Measurements from ENCODE around the gene STRADA.

STRADA gene

GRCh38 chr17:63700528-63701455 is 40.8 kb downstream of the STRADA start:
- peak; percentile 82 for DNase-seq (ENCODE audit: low spot score)
- in situ Hi-C loops (cut with MboI; ENCODE audit: low sequenced_read_pairs, unreplicated experiment): no loop called here
- peak; percentile 47 for TF ChIP-seq CTCF (IDR thresholded peaks at IDR 0.05; ENCODE audit: borderline replicate concordance, control extremely low read depth, extremely low read depth, insufficient read depth, missing control alignments)

GRCh38 chr17:63699638-63700527 is 41.7 kb downstream of the STRADA start, which contains the start of gene LIMD2:
TSS of gene LIMD2 (minus strand) at chr17:63700125. CDS start at chr17:63699298, 827 bp downstream.
- peak; percentile 10 for TF ChIP-seq CTCF (IDR thresholded peaks at IDR 0.05; ENCODE audit: borderline replicate concordance, control extremely low read depth, extremely low read depth, insufficient read depth, missing control alignments)
- DNase-seq (ENCODE audit: low spot score): peak; percentile 89
- in situ Hi-C loops (cut with MboI; ENCODE audit: low sequenced_read_pairs, unreplicated experiment): no loop called here

- no peak for TF ChIP-seq CTCF (IDR thresholded peaks at IDR 0.05; ENCODE audit: borderline replicate concordance, control extremely low read depth, extremely low read depth, insufficient read depth, missing control alignments)
- in situ Hi-C loops (cut with MboI; ENCODE audit: low sequenced_read_pairs, unreplicated experiment): no loop called here
- peak; percentile 86 for DNase-seq (ENCODE audit: low spot score)
Measured at GRCh38 chr17:63698886-63699637, 42.5 kb downstream of the STRADA start.

- TF ChIP-seq CTCF (IDR thresholded peaks at IDR 0.05; ENCODE audit: borderline replicate concordance, control extremely low read depth, extremely low read depth, insufficient read depth, missing control alignments): no peak
- in situ Hi-C loops (cut with MboI; ENCODE audit: low sequenced_read_pairs, unreplicated experiment): no loop called here
- DNase-seq (ENCODE audit: low spot score): peak; percentile 30
Measured at GRCh38 chr17:63698381-63698885, 43.2 kb downstream of the STRADA start.

- DNase-seq (ENCODE audit: low spot score): peak; percentile 75
- in situ Hi-C loops (cut with MboI; ENCODE audit: low sequenced_read_pairs, unreplicated experiment): no loop called here
- peak; percentile 69 for TF ChIP-seq CTCF (IDR thresholded peaks at IDR 0.05; ENCODE audit: borderline replicate concordance, control extremely low read depth, extremely low read depth, insufficient read depth, missing control alignments)
Measured at GRCh38 chr17:63697341-63698286, 44.0 kb downstream of the STRADA start.

All from GM13976 (cell line).